OCI-LY7 (cell line): Measurements from ENCODE around the gene MERTK. TPM values are rescaled to one million over a fixed set of nuclear protein-coding genes. Genes with fewer than 3 reads are reported as not detected.

Experiments used
- BruUV-seq: library from RNA; stranded (reverse); fragments of 400-500 nt; replicated peaks from 2 replicates; lab custom pipeline; 2021; lab: Mats Ljungman, UMichigan
- CTCF ChIA-PET: fragments of 300-600 bp; sonication (Branson Sonifier 250); formaldehyde crosslinking; loops from one replicate; lab custom pipeline; 2022; ENCODE audit warnings: antibody characterized with exemption; ENCODE audit not compliant: unreplicated experiment; lab: Charles Lee
- POLR2A ChIA-PET: fragments of 300-600 bp; sonication (Branson Sonifier 250); formaldehyde crosslinking; loops from one replicate; lab custom pipeline; 2022; ENCODE audit warnings: antibody characterized with exemption; lab: Charles Lee
- DNase-seq: peaks from one replicate; pipeline ENCODE4 v3.0.0-alpha.2; 2015; ENCODE audit warnings: low spot score
- H2AFZ ChIP-seq: fragments of 200-600 bp; sonication (generic), shearing (Covaris generic); 2 replicates; pipeline ENCODE4 v1.6.1; 2014; ENCODE audit warnings: mild to moderate bottlenecking, antibody characterized with exemption, low read length, moderate library complexity
- H3K27ac ChIP-seq: fragments of 200-600 bp; sonication (generic); 2 replicates; pipeline ENCODE4 v1.5.1; 2014; ENCODE audit warnings: mixed run types, low read depth, mild to moderate bottlenecking, moderate library complexity, low read length, inconsistent platforms; ENCODE audit not compliant: poor library complexity, severe bottlenecking
- H3K36me3 ChIP-seq: fragments of 200-600 bp; sonication (generic); 2 replicates; pipeline ENCODE4 v1.6.1; 2014; ENCODE audit warnings: mild to moderate bottlenecking, antibody characterized with exemption, low read length, moderate library complexity, mixed read lengths; ENCODE audit not compliant: insufficient read depth
- H3K4me1 ChIP-seq: fragments of 200-600 bp; sonication (generic); 2 replicates; pipeline ENCODE4 v1.5.1; 2014; ENCODE audit warnings: mild to moderate bottlenecking, low read length; ENCODE audit not compliant: insufficient read depth, poor library complexity, severe bottlenecking
- H3K4me2 ChIP-seq: fragments of 200-600 bp; sonication (generic); 2 replicates; pipeline ENCODE4 v1.6.1; 2014; ENCODE audit warnings: mild to moderate bottlenecking, low read length
- H3K4me3 ChIP-seq: fragments of 200-600 bp; sonication (generic); 2 replicates; pipeline ENCODE4 v1.5.1; 2014; ENCODE audit warnings: mild to moderate bottlenecking, low read depth, low read length; ENCODE audit not compliant: poor library complexity, severe bottlenecking
- H3K79me2 ChIP-seq: fragments of 200-600 bp; sonication (generic); 2 replicates; pipeline ENCODE4 v1.6.1; 2016; ENCODE audit warnings: low read depth, mild to moderate bottlenecking, low read length, moderate library complexity, mixed read lengths; ENCODE audit not compliant: insufficient read depth
- H3K9me2 ChIP-seq: fragments of 200-600 bp; sonication (generic); 2 replicates; pipeline ENCODE4 v1.6.1; 2016; ENCODE audit warnings: mild to moderate bottlenecking, low read length, mixed read lengths; ENCODE audit not compliant: insufficient read depth
- H3K9me3 ChIP-seq: fragments of 200-600 bp; sonication (generic); 2 replicates; pipeline ENCODE4 v1.6.1; 2014; ENCODE audit warnings: mild to moderate bottlenecking, mixed run types, low read length, mixed read lengths
- H4K20me1 ChIP-seq: fragments of 200-600 bp; sonication (generic); 2 replicates; pipeline ENCODE4 v1.6.1; 2014; ENCODE audit warnings: mild to moderate bottlenecking, antibody characterized with exemption, low read length, moderate library complexity, mixed read lengths; ENCODE audit not compliant: insufficient read depth
- EZH2phosphoT487 ChIP-seq: fragments of 200-600 bp; sonication (generic); IDR thresholded peaks from 2 replicates; pipeline ENCODE4 v1.6.1; 2018; ENCODE audit warnings: low read depth, borderline replicate concordance, mild to moderate bottlenecking, mixed run types, antibody characterized with exemption, low read length, moderate library complexity, mixed read lengths
- intact Hi-C: fragments of 100-400 bp; cut with micrococcal nuclease; formaldehyde crosslinking; loops from one replicate; pipeline ENCODE4 v1.10.0; 2022; ENCODE audit not compliant: unreplicated experiment
- total RNA-seq, 2 experiments: library from RNA; depleted of rRNA in 1 of 2; stranded (reverse); fragments of >200 nt in 1 of 2; shearing (Covaris generic) in 1 of 2; gene quantifications; 2 replicates each; pipeline ENCODE4 v1.2.3, GENCODE V29; 2014 to 2022
- TF ChIP-seq, protein P1 (sequence below): fragments of 200-600 bp; sonication (generic); conservative IDR thresholded peaks from 2 replicates; pipeline ENCODE4 v1.5.1; 2014; ENCODE audit warnings: mild to moderate bottlenecking, antibody characterized with exemption, low read length, moderate library complexity, mixed read lengths

The MERTK gene
- total RNA-seq, 2 experiments from 2014 or later: 0.38 TPM; not detected in 1

DNA sequence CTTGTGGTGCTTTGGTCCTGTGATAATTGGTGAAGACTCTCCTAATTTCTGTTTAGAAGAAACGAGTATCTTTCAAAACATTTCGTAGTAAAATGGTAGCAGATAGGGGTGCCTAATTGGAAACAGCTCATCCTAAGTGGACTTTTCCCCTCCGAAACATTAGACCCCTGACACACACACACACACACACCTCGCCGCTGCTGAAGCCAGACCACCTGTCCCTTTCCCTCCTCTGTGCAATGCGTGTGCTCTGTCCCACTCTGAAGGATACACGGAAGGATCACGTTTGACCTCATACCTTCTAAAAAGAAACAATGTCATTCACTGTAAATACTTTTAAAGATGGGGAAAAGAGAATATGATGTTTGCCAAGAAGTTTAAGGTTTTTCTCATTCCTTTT is 120.4 kb downstream of the MERTK start:
- ChIA-PET CTCF (no interaction called here), POLR2A (no interaction called here)
- no peaks in the 10 kb centered on the region for H3K9me2 ChIP-seq
- H2AFZ ChIP-seq: no peak overlapping the region
- no peaks in the 10 kb centered on the region for H3K36me3 ChIP-seq
- BruUV-seq: no TSS peak
- H3K79me2 ChIP-seq: no peaks in the 10 kb centered on the region
- DNase-seq: no peak
- no peak for TF ChIP-seq EZH2phosphoT487
- TF ChIP-seq, protein P1, sequence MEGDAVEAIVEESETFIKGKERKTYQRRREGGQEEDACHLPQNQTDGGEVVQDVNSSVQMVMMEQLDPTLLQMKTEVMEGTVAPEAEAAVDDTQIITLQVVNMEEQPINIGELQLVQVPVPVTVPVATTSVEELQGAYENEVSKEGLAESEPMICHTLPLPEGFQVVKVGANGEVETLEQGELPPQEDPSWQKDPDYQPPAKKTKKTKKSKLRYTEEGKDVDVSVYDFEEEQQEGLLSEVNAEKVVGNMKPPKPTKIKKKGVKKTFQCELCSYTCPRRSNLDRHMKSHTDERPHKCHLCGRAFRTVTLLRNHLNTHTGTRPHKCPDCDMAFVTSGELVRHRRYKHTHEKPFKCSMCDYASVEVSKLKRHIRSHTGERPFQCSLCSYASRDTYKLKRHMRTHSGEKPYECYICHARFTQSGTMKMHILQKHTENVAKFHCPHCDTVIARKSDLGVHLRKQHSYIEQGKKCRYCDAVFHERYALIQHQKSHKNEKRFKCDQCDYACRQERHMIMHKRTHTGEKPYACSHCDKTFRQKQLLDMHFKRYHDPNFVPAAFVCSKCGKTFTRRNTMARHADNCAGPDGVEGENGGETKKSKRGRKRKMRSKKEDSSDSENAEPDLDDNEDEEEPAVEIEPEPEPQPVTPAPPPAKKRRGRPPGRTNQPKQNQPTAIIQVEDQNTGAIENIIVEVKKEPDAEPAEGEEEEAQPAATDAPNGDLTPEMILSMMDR: no peak
- no peak overlapping the region for H3K27ac ChIP-seq
- intact Hi-C loops: no loop called here
- no peaks in the 10 kb centered on the region for H3K4me1 ChIP-seq
- no peaks in the 10 kb centered on the region for H4K20me1 ChIP-seq
- H3K9me3 ChIP-seq: no peaks in the 10 kb centered on the region
- H3K4me2 ChIP-seq: no peak overlapping the region
- H3K4me3 ChIP-seq: no peak overlapping the region

- TF ChIP-seq, protein P1: no peak
- no peak for TF ChIP-seq EZH2phosphoT487
- Histone ChIP-seq H3K9me3 (no peaks in the 10 kb centered on the region), H4K20me1 (no peaks in the 10 kb centered on the region), H3K4me3 (no peak overlapping the region), H2AFZ (no peak overlapping the region), H3K36me3 (no peaks in the 10 kb centered on the region), H3K4me2 (no peak overlapping the region), H3K4me1 (no peaks in the 10 kb centered on the region), H3K79me2 (no peaks in the 10 kb centered on the region), H3K9me2 (no peaks in the 10 kb centered on the region), H3K27ac (no peak overlapping the region)
- POLR2A ChIA-PET: interaction anchor here (0.6 kb wide), 1 partner anchor 961 kb away, joined by 3 read pairs; no protein-coding TSS in a partner anchor
- intact Hi-C loops: no loop called here
- BruUV-seq: no TSS peak
- DNase-seq: no peak
- CTCF ChIA-PET: no interaction called here
Observed at GRCh38 chr2:112019569-112019982, 121.2 kb downstream of the MERTK start.

GRCh38 chr2:112020561-112020960 is 122.2 kb downstream of the MERTK start:
- H3K9me2 ChIP-seq: no peaks in the 10 kb centered on the region
- no peaks in the 10 kb centered on the region for H4K20me1 ChIP-seq
- intact Hi-C loops: no loop called here
- no peaks in the 10 kb centered on the region for H3K79me2 ChIP-seq
- H3K4me1 ChIP-seq: no peaks in the 10 kb centered on the region
- H3K4me3 ChIP-seq: no peak overlapping the region
- ChIA-PET POLR2A (no interaction called here), CTCF (no interaction called here)
- H3K27ac ChIP-seq: no peak overlapping the region
- no peak for DNase-seq
- TF ChIP-seq, protein P1: no peak
- no peak for TF ChIP-seq EZH2phosphoT487
- H3K36me3 ChIP-seq: no peaks in the 10 kb centered on the region
- H3K4me2 ChIP-seq: no peak overlapping the region
- H3K9me3 ChIP-seq: no peaks in the 10 kb centered on the region
- no peak overlapping the region for H2AFZ ChIP-seq
- no TSS peak for BruUV-seq
